Hematopoietic multipotent progenitor cell treated with erythropoietin and hydrocortisone succinate and interleukin-3 and kit ligand, for 8 days (in vitro differentiated cells): ENCODE measurements around the gene SYDE1.
A peak's percentile ranks its signal among the peaks of the same experiment; 100 is the strongest.

Experiments
- DNase-seq: peaks from one replicate; pipeline ENCODE4 v3.0.0-alpha.2; 2015

SYDE1 gene

GRCh38 chr19:15125232-15126067 lies 18.2 kb downstream of the SYDE1 start:
- peak; percentile 99 for DNase-seq

- DNase-seq = peak; percentile 9
These were observed 19.1 kb downstream of the SYDE1 start for GRCh38 chr19:15126131-15126910.

- no peak for DNase-seq
These were observed 21.1 kb downstream of the SYDE1 start for GRCh38 chr19:15128162-15128770.

GRCh38 chr19:15129856-15130585 lies 22.8 kb downstream of the SYDE1 start:
- no peak for DNase-seq

GRCh38 chr19:15136234-15136954 lies 29.2 kb downstream of the SYDE1 start:
- no peak for DNase-seq

GRCh38 chr19:15137777-15138176 lies 30.6 kb downstream of the SYDE1 start:
- no peak for DNase-seq

GRCh38 chr19:15138427-15138826 lies 31.2 kb downstream of the SYDE1 start:
- DNase-seq = no peak

GRCh38 chr19:15141143-15141542 lies 33.9 kb downstream of the SYDE1 start:
- no peak for DNase-seq

GRCh38 chr19:15142313-15142712 lies 35.1 kb downstream of the SYDE1 start:
- no peak for DNase-seq

- DNase-seq = no peak
These were observed 36.9 kb downstream of the SYDE1 start for GRCh38 chr19:15144046-15144646.

- DNase-seq = no peak
These were observed 39.9 kb downstream of the SYDE1 start for GRCh38 chr19:15147090-15147489.

- DNase-seq = no peak
These were observed 42.5 kb downstream of the SYDE1 start for GRCh38 chr19:15149737-15150136.

GRCh38 chr19:15154002-15154612 lies 46.9 kb downstream of the SYDE1 start:
- DNase-seq = peak; percentile 67

- no peak for DNase-seq
These were observed 48.1 kb downstream of the SYDE1 start for GRCh38 chr19:15155296-15155695.

- no peak for DNase-seq
These were observed 49.2 kb downstream of the SYDE1 start for GRCh38 chr19:15156391-15156790.

- DNase-seq = no peak
These were observed 52.0 kb downstream of the SYDE1 start for GRCh38 chr19:15159251-15159650.

GRCh38 chr19:15161028-15161984 lies 54.1 kb downstream of the SYDE1 start:
- peak; percentile 11 for DNase-seq
